SK-N-SH (cell line): Measurements from ENCODE around the gene SPTBN1. TPM values are rescaled to one million over a fixed set of nuclear protein-coding genes. Genes with fewer than 3 reads are reported as not detected.

Experiments used
- CTCF ChIA-PET: fragments of 300-600, 350-600 bp; formaldehyde crosslinking; extraction: SDS; loops from one replicate; lab custom pipeline; 2021; lab: Yijun Ruan, JAX
- POLR2A ChIA-PET: fragments of 350-600 bp; sonication (Branson Sonifier 250); formaldehyde crosslinking; extraction: SDS; loops from one replicate; lab custom pipeline; 2020; ENCODE audit warnings: antibody characterized with exemption, inconsistent platforms; lab: Yijun Ruan, JAX
- DNase-seq: peaks from one replicate; pipeline ENCODE4 v3.0.0; 2012
- H2AFZ ChIP-seq: fragments of 200-600 bp; sonication (generic); 2 replicates; pipeline ENCODE4 v1.8.1; 2016; ENCODE audit warnings: antibody characterized with exemption, mild to moderate bottlenecking, low read depth
- H3F3A ChIP-seq: fragments of 200-600 bp; sonication (generic); replicated peaks from 2 replicates; pipeline ENCODE3; 2016; ENCODE audit warnings: antibody characterized with exemption, mild to moderate bottlenecking; ENCODE audit not compliant: insufficient read depth
- H3K27ac ChIP-seq, 2 experiments: fragments of 200-500 bp in 1 of 2; fragments of 200-600 bp in 1 of 2; sonication (Bioruptor generic) in 1 of 2; sonication (generic), shearing (Covaris generic) in 1 of 2; 2 replicates each; pipeline versions ENCODE4 v1.5.1 to v1.6.1; 2014 to 2016; ENCODE audit warnings: low read depth in 2 of 2, inconsistent platforms in 1 of 2, low read length in 1 of 2, mild to moderate bottlenecking in 1 of 2, mixed read lengths in 1 of 2
- H3K27me3 ChIP-seq: fragments of 200-600 bp; sonication (generic), shearing (Covaris generic); 2 replicates; pipeline ENCODE4 v1.6.1; 2016; ENCODE audit warnings: mixed run types; ENCODE audit not compliant: insufficient read depth
- H3K36me3 ChIP-seq, 2 experiments: fragments of 200-500 bp in 1 of 2; fragments of 200-600 bp in 1 of 2; sonication (Bioruptor generic) in 1 of 2; sonication (generic) in 1 of 2; replicated peaks in 1 of 2; 2 replicates each; pipeline versions ENCODE3 to v1.5.1; 2014 to 2016; ENCODE audit warnings: low read length in 1 of 2, mild to moderate bottlenecking in 1 of 2; ENCODE audit not compliant: insufficient read depth in 2 of 2, control insufficient read depth in 1 of 2
- H3K4me1 ChIP-seq, 2 experiments: fragments of 200-500 bp in 1 of 2; fragments of 200-600 bp in 1 of 2; sonication (Bioruptor generic) in 1 of 2; sonication (generic), shearing (Covaris generic) in 1 of 2; 2 replicates each; pipeline versions ENCODE4 v1.5.1 to v1.6.1; 2014 to 2016; ENCODE audit warnings: low read depth in 1 of 2, low read length in 1 of 2, mixed run types in 1 of 2; ENCODE audit not compliant: insufficient read depth in 2 of 2, control insufficient read depth in 1 of 2
- H3K4me2 ChIP-seq: fragments of 200-600 bp; sonication (generic), shearing (Covaris generic); 2 replicates; pipeline ENCODE4 v1.6.1; 2017; ENCODE audit warnings: mixed run types
- H3K4me3 ChIP-seq, 2 experiments: fragments of 200-500 bp in 1 of 2; fragments of 200-600 bp in 1 of 2; sonication (Bioruptor generic) in 1 of 2; sonication (generic), shearing (Covaris generic) in 1 of 2; 2 replicates each; pipeline versions ENCODE4 v1.5.1 to v1.8.1; 2014 to 2016; ENCODE audit warnings: low read depth in 2 of 2, inconsistent platforms in 1 of 2, low read length in 1 of 2, mild to moderate bottlenecking in 1 of 2, mixed read lengths in 1 of 2, moderate library complexity in 1 of 2
- H3K79me2 ChIP-seq: fragments of 200-600 bp; sonication (generic); 2 replicates; pipeline ENCODE4 v1.8.1; 2017; ENCODE audit warnings: mild to moderate bottlenecking; ENCODE audit not compliant: insufficient read depth
- H3K9ac ChIP-seq: fragments of 200-600 bp; sonication (generic); 2 replicates; pipeline ENCODE4 v1.6.1; 2017; ENCODE audit warnings: mixed run types
- H3K9me2 ChIP-seq: fragments of 200-600 bp; sonication (generic); 2 replicates; pipeline ENCODE4 v1.6.1; 2017; ENCODE audit warnings: mixed run types
- H3K9me3 ChIP-seq: fragments of 200-600 bp; sonication (generic); 2 replicates; pipeline ENCODE4 v1.6.1; 2017; ENCODE audit warnings: mixed run types, mild to moderate bottlenecking, moderate library complexity
- H4K20me1 ChIP-seq: fragments of 200-600 bp; sonication (generic); 2 replicates; pipeline ENCODE4 v1.6.1; 2017; ENCODE audit warnings: mild to moderate bottlenecking, mixed run types; ENCODE audit not compliant: insufficient read depth
- EP300 ChIP-seq, 2 experiments: IDR thresholded peaks; 2 replicates each; pipeline versions ENCODE4 v1.4.0 to v1.6.1; 2012; ENCODE audit warnings: borderline replicate concordance in 1 of 2, low read depth in 1 of 2, low read length in 1 of 2
- FOSL2 ChIP-seq: IDR thresholded peaks from 2 replicates; pipeline ENCODE4 v1.4.0; 2012; ENCODE audit warnings: low read depth, mild to moderate bottlenecking, moderate library complexity, borderline replicate concordance
- FOXM1 ChIP-seq: IDR thresholded peaks from 2 replicates; pipeline ENCODE4 v1.4.0; 2012; ENCODE audit warnings: low read depth, mild to moderate bottlenecking
- GATA2 ChIP-seq: sonication (generic); formaldehyde crosslinking; IDR thresholded peaks from 2 replicates; pipeline ENCODE4 v1.5.0; 2020; ENCODE audit warnings: mild to moderate bottlenecking, missing genetic modification reagents
- RAD21 ChIP-seq: IDR thresholded peaks from 2 replicates; pipeline ENCODE4 v1.6.1; 2012; ENCODE audit warnings: mild to moderate bottlenecking, low read length
- REST ChIP-seq: IDR thresholded peaks from 2 replicates; pipeline ENCODE4 v1.6.1; 2012; ENCODE audit warnings: mild to moderate bottlenecking, low read depth, low read length, moderate library complexity
- USF2 ChIP-seq: fragments of 150-350 bp; IDR thresholded peaks from 2 replicates; pipeline ENCODE4 v1.6.1; 2017; ENCODE audit warnings: antibody characterized with exemption, low read length, low read depth, borderline replicate concordance
- YY1 ChIP-seq: IDR thresholded peaks from 2 replicates; pipeline ENCODE4 v1.4.0; 2012; ENCODE audit warnings: low read depth, mild to moderate bottlenecking
- ZBTB33 ChIP-seq: IDR thresholded peaks from 2 replicates; pipeline ENCODE4 v1.4.0; 2012; ENCODE audit warnings: low read depth, borderline replicate concordance
- WGBS: methylation state at CpG from one replicate; pipeline ENCODE4 v1.1.6; 2017; ENCODE audit warnings: low lambda C conversion rate; 5-methylcytosine and 5-hydroxymethylcytosine counted together
- polyA plus RNA-seq, 3 experiments: library from polyadenylated mRNA; depleted of rRNA; stranded (reverse); fragments of >200 nt; gene quantifications; 2 replicates each; pipeline ENCODE4 v1.2.3, GENCODE V29; 2012

Gene SPTBN1
- polyA plus RNA-seq, 1 of the 3 experiments (the other 2 are of a cell fraction) = 29.1 TPM

- no peaks in the 10 kb centered on the region for H3K9me2 ChIP-seq
- H3K27me3 ChIP-seq = no peaks in the 10 kb centered on the region
- no peaks in the 10 kb centered on the region for H3K79me2 ChIP-seq
- H3F3A ChIP-seq = no peaks in the 10 kb centered on the region
- ChIA-PET CTCF (no interaction called here), POLR2A (interaction anchor here (0.7 kb wide), 1 partner anchor 10 kb away, joined by 3 read pairs; no protein-coding TSS in a partner anchor)
- no peaks in the 10 kb centered on the region for H3K9me3 ChIP-seq
- H3K27ac ChIP-seq = no peak overlapping the region
- no peaks in the 10 kb centered on the region for H4K20me1 ChIP-seq
- H3K36me3 ChIP-seq = no peaks in the 10 kb centered on the region
- H3K4me3 ChIP-seq = no peak overlapping the region
- no peak overlapping the region for H2AFZ ChIP-seq
- no peak overlapping the region for H3K9ac ChIP-seq
- DNase-seq = no peak
- TF ChIP-seq FOSL2 (no peak), EP300 (IDR thresholded peaks at IDR 0.05; ENCODE audit: borderline replicate concordance in 1 of 2, low read depth in 1 of 2, low read length in 1 of 2) (no peak), FOXM1 (no peak), USF2 (no peak), RAD21 (no peak), GATA2 (no peak), YY1 (no peak), ZBTB33 (no peak)
- TF ChIP-seq, all 33 proteins: peak for 0
- Histone ChIP-seq H3K4me1 (no peaks in the 10 kb centered on the region), H3K4me2 (no peak overlapping the region)
- 52% methylated on average over 2 of the region's 2 CpGs for WGBS
Observed at GRCh38 chr2:54420524-54421172, 35.5 kb upstream of the SPTBN1 start.

GRCh38 chr2:54422072-54422581 lies 34.0 kb upstream of the SPTBN1 start:
- no peaks in the 10 kb centered on the region for H3K4me1 ChIP-seq
- no peak for TF ChIP-seq REST
- 82% methylated on average over 10 of the region's 10 CpGs for WGBS
- H3K9ac ChIP-seq = no peak overlapping the region
- H3K79me2 ChIP-seq = no peaks in the 10 kb centered on the region
- H3K9me3 ChIP-seq = no peaks in the 10 kb centered on the region
- ChIA-PET CTCF (no interaction called here), POLR2A (no interaction called here)
- no peaks in the 10 kb centered on the region for H4K20me1 ChIP-seq
- H3F3A ChIP-seq = no peaks in the 10 kb centered on the region
- no peaks in the 10 kb centered on the region for H3K36me3 ChIP-seq
- no peak overlapping the region for H3K27ac ChIP-seq
- no peaks in the 10 kb centered on the region for H3K9me2 ChIP-seq
- H3K4me2 ChIP-seq = no peak overlapping the region
- no peaks in the 10 kb centered on the region for H3K27me3 ChIP-seq
- H3K4me3 ChIP-seq = no peak overlapping the region
- 0 out of 2 replicates have a peak overlapping the region, but pooled peaks have one; percentile 46 for H2AFZ ChIP-seq
- no peak for DNase-seq
